Prostate gland (tissue), 2 donors: ENCODE data around the gene UCMA.

ENCODE experiments used
- POLR2A ChIP-seq: fragments of 450-650 bp; IDR thresholded peaks from one replicate; pipeline ENCODE4 v1.6.1; 2016; ENCODE audit warnings: antibody characterized with exemption, mild to moderate bottlenecking
- TF ChIP-seq, protein P1 (sequence below), 4 experiments: fragments of 200-600 bp in 2 of 4; fragments of 450-650 bp in 2 of 4; sonication (generic) in 2 of 4; IDR thresholded peaks; 1 replicate in 3 of 4; 2 replicates in 1 of 4; pipeline ENCODE4 v1.5.1; 2016 to 2019; ENCODE audit warnings: antibody characterized with exemption in 4 of 4, mild to moderate bottlenecking in 2 of 4, moderate library complexity in 2 of 4

- TF ChIP-seq, protein P1, sequence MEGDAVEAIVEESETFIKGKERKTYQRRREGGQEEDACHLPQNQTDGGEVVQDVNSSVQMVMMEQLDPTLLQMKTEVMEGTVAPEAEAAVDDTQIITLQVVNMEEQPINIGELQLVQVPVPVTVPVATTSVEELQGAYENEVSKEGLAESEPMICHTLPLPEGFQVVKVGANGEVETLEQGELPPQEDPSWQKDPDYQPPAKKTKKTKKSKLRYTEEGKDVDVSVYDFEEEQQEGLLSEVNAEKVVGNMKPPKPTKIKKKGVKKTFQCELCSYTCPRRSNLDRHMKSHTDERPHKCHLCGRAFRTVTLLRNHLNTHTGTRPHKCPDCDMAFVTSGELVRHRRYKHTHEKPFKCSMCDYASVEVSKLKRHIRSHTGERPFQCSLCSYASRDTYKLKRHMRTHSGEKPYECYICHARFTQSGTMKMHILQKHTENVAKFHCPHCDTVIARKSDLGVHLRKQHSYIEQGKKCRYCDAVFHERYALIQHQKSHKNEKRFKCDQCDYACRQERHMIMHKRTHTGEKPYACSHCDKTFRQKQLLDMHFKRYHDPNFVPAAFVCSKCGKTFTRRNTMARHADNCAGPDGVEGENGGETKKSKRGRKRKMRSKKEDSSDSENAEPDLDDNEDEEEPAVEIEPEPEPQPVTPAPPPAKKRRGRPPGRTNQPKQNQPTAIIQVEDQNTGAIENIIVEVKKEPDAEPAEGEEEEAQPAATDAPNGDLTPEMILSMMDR (IDR thresholded peaks at IDR 0.05): no peak
- TF ChIP-seq POLR2A: no peak
Observed at GRCh38 chr10:13270877-13271551, 36.8 kb upstream of the UCMA start.
